ENCODE measurements around the gene TADA3.
A peak's percentile ranks its signal among the peaks of the same experiment; 100 is the strongest.
"Not testable (repeated sequence)": the region's sequence is repeated elsewhere in the genome, so short reads cannot be mapped to it uniquely, and the experiment has no call there.

Gene TADA3

DNA sequence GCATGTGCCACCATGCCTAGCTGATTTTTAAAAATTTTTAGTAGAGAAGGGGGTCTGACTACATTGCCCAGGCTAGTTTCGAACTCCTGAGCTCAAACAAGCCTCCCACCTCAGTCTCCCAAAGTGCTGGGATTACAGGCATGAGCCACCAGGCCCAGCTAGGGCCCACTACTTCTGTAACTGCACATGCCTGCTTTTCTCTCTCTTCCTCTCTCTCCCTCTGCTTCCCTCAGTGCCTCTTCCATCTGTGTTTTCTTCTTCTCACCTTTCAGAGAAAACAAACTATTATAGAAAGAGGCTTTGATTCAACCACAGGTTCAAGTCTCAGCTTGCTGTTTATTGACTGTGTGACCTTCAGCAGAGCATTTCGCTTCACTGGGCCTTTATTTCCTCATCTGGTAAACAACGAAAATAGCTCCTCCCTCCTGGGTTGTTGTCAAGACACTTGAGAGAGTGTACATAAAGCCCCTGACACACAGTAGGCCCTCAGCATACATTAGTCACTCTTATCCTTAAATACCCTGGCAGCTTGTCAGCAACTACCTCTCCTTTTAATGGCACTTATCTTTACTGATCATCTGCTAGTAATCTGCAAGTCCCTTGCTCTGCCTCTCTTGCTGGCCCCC, 10.2 kb downstream of the TADA3 start:
- no peak for DNase-seq

DNA sequence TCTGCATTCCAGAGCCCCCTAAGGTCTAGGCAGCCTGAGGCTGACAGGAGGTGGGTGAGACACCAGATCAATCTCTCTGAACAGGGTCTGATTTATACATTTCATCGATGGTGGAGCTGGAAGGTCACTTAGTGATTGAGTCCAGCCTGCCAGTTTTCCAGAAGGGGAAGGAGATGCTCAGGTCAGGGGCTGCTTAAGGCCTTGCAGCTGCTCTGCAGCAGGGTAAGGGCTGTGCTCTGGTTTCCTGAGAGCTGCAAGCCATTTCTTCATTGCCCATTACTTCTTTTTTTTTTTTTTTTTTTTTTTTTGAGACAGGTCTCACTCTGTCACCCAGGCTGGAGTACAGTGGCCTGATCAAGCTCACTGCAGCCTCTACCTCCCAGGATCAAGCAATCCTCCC, 10.7 kb downstream of the TADA3 start:
- DNase-seq = no peak

DNA sequence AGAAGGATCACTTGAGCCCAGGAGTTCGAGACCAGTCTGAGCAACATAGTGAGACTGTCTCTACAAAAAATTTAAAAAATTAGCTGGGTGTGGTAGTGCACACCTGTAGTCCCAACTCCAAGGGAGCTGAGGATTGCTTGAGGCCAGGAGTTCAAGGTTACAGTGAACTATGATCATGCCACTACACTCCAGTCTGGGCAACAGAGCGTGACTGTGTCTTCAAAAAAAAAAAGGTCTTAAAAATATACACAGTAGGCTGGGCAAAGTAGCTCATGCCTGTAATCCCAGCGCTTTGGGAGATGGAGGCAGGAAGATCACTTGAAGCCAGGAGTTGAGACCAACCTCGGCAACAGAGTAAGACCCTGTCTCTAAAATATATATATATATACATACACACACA, 11.4 kb downstream of the TADA3 start:
- DNase-seq = no peak

DNA sequence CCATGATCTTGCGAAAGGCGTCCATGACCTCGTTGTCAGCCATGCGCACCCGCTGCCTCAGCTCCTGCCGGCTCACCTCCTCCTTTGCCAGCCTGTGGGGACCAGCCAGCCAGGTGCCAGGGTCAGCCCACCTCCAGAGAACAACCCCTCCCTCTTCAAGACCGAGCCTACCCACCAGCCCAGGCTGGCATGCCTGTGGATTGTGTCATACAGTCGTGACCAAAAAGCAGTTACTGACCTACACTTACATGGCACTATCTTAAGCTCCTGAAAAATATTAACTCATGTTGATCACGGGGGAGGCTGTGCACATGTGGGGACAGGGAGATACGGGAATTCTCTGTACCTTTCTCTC, 11.8 kb downstream of the TADA3 start:
- no peak for DNase-seq

DNA sequence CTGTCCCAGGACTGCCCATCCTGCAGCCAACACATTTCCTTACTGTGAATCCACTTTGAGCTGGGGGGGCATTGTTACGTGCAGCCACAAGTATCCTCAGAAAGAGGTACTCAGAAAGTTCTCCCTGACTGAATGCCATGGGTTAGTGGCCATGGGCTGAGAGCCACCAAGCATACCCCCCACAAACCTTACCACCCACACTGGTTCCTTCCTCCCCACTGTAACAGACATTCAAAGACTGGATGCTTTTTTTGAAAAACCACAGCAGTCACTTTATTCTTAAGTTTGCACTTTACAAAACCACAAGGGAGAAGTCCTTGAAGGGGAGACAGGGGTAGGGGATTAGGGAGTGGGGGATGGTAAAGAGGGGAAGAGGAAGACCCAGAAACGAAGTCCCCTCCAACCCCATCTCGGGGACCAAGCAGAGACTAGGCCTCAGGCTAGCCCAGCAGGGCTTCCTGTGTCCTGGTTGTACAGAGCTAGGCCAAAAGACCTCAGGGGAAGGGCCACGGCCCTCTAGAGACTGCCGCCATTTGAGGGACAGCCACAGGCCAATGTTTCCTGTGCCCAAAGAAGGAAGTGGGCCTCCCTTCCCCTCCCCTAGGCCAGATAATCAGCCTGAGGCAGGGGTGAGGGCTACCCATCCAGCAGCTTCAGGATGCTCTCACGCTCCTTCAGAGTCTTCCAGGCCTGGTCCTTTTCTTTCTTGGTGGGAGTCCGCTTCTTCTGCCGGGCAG, 12.4 kb downstream of the TADA3 start:
- peak; percentile 45 for DNase-seq

DNA sequence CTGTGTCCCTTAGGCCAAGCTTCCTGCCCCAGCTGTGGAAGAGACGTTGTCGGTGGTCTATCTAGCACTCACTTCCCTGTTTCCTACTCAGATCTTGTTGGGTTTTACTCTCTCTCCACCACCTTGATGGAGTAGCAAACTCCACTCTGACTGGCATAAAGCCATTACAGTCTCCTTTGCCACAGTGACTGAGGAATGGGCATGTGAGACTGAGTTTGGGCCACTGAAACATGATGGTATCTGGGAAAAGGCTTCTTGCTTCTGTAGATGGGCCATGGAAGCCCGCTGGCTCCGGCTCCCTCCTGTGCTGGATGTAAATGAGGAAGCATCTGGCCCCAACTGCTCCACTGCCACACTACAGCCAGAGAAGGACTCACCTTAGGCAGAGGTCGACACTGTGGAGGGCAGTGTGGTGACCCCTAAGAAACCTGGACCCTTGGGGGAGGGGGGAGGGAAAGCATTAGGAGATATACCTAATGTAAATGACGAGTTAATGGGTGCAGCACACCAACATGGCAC, 13.1 kb downstream of the TADA3 start:
- DNase-seq = no peak

DNA sequence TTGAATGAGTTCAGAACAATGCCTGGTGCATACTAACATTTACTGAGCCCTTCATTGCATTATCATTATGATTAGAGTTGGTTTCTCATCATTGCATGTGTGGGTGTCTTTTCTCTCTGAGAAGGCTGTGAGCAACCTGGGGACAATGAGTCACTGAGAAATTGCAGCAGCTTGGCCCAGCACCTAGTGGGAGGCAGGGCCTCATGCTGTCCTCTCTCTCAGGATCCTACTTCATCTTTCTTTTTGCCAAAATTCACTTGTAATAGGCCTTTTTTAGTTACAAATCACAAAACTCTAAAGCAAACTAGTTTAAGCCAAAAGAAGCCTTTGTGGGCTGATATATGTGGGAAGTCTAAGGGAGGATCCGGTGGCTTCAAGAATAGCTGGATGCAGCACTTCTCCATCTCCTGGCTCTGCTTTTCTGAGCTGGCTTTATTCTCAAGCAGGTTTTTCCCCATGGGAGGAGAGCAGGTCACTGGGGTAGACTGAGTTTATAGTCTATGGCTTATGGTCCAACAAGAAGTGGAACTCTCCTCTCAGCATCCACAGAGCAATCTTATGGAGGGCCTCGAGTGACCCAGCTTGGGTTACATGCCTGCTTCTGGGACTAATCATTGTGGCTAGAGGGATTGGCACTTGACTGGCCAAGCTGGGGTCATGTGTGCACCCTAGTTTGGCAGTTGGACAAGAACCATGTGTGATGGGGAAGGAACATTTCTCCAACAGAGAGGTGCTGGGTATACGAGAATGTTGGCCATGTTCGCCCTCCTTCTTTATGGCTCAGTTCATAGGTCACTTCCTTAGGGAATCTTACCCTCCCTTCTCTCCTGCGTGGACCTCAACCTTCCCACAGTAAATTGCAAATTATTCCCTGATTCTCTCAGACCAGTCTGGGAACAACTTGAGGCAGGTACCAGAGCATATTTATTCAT, 13.9 kb downstream of the TADA3 start:
- peak; percentile 33 for DNase-seq

DNA sequence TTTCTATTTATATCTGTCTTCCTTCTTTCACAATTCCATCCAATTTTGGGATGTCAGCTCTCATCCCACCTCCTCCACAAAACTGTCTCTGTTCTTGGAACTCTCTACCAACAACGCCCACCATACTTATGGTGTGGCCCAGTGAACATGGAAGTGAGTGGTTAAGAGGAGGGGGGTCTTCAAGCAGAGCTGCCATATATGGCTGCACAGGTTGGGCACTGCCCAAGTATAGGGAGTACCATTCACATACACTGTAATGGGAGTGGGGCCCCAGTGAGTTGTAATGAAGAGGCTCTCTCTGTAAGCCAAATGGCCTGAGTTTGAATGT, 14.6 kb downstream of the TADA3 start:
- DNase-seq = no peak

DNA sequence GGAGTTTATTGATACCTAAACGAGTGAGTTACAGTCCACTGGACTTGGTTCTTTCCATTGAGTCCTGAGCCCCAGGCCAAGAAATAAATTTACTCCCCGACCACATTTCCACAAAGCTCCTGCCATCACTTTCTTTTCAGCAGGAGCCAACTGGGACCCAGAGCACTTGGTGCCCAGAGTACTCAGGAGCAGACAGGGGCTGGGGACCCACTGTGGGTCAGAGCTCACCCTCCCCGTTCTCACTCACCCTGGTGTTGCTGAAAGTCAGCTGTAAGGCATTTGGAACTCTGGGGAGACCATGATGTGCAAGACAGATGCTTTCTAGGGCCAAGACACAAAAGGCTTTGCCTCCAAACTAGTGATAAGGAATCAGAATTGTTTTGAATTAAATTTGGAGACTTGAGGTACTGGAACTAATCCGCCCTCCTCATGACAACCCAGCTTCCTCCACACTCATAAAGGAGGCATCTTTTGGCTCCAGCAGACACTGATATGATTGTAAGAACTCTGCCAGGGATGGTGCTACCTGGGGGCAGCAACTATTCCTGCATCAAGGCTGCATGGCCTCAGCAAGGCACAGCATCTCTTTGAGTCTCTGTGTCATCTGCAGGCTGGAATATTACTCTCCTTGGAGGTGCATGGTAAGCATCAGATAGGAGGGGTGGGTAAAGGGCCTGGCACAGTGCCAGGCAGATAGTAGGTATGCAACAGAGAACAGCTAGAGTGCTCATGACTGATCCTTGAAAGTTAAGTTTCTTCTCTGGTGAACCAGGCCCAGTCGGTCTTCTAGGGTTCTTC, 15.2 kb downstream of the TADA3 start:
- DNase-seq = no peak

DNA sequence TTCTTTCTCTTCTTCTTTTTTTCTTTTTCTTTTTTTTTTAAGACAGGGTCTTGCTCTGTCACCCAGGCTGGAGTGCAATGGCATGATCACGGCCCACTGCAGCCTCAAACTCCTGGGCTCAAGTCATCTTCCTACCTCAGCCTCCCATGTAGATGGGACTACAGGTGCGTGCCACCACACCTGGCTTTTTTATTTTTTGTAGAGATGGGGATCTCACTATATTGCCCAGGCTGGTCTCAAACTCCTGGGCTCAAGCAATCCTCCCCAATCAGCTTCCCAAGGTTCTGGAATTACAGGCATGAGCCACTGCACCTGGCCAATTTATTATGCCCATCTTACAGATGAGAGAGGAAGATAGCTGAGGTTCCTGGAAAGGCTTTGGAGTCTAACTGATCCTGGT, 21.3 kb downstream of the TADA3 start:
- DNase-seq = not testable (repeated sequence)

DNA sequence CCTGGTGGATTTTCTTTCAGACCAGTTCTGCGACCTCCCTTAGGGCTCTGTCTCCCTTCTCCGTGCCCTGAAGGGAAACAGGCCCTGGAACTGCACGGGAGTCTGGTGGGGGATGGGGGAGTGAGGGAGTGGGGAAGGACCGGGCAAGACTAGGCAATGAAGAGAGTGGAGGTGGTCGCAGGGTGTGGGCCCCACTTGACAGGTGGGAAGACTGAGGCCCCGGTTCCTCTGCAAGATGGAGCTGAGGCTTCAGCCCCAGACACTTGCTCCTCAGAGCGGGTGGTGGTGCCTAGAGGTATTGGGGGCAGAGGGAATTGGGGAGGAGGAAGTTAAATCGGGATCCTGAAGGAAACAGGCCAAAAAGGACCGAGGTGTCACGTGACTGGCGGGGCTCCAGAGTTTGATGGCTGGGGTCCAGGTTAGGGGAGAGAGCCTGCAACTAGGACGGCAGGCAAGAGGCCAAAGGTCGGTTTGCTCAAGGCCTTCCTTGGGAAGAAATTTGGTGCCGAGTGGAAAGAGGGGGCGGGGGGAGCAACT, 21.9 kb downstream of the TADA3 start:
- no peak for DNase-seq

DNA sequence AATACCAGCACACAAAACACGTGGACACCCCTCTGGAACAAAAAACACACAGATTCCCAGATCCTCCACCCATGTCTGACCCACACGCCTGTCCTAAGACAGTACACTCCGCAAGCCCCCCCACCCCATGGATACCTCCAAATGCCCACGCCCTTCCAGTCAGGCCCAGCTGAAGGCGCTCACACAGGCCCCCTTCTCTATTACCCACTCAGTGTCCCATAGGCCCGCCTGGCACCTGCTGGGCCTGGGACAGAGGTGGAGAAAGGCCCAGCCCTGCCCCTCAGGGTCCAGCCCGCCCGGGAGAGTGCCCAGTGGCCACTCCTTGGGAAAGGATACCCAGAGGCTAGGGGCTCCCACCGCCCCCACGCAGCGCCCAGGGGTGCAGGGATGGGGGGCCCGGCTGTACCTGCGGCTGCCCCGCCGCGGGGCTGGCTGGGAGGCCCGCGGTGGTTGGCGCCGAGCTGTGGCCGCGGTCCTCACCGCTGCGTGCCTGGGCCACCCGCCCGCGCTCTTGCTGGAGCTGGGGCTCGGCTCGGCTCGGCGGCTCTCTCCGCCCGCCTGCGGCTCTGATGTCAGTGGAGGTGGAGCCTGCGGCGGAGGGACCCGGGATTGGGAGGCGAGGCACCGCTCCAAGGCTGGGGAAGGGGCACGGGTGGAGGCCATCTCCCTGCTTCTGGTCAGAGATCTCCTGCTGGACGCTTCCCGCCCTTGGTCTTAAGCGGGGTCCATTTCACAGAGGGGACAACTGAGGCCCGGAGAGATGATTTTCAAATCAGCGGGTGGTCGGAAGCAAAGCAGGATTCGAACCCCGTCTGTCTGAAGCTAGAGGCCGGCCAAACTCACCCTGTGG, 22.6 kb downstream of the TADA3 start, which contains the start of gene CAMK1:
TSS of gene CAMK1 (minus strand) at position 522 of the 850 bp plus-strand sequence. CDS start 2,198 bp downstream, outside the sequence.
- DNase-seq = no peak

DNA sequence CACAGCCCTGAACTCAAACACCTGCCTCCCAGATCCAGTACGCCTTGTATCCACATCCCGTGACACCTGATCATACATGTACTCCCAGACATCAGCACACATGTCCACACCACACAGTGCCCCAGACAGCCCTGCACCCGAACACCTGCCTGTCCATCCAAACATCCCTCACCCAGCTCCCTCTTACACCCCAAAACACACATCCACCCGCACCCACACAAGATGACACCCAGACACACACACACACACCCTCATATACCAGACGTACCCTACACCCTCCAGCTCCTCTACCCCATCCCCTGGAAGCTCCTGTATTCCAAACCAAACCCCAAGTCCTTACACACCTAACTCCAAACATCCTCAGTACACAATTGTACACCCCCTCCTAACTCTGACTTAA, 23.3 kb downstream of the TADA3 start:
- no peak for DNase-seq

DNA sequence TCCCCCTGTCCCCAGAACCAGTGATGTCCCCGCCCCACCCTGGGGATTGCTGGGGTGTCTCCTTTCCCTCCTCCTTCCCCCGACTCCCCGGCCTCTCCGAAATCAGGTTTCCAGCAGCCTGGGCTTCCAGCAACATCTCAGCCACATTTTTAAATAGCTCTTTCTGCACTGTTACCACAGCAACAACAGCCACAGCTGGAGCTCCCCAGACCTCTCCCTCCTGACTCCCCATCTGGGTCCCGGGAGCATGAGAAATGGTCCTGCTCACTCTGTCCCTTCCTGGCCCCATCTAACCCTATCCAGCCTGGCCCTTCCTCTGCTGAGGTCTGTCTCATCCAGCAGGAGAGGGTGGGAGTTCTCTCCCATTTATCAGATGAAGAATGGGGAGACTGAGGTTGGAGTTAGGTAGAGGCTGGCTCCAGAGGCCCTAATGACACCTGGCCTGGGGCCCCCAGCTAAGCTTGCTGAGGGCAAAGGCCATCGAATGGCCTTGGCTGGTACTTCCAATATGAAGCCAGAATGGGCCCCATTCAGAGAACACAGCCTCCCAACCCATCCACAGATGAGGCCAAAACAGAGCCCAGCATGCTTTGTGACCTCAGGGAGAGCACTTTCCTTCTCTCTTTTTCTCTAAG, 24.0 kb downstream of the TADA3 start:
- no peak for DNase-seq

DNA sequence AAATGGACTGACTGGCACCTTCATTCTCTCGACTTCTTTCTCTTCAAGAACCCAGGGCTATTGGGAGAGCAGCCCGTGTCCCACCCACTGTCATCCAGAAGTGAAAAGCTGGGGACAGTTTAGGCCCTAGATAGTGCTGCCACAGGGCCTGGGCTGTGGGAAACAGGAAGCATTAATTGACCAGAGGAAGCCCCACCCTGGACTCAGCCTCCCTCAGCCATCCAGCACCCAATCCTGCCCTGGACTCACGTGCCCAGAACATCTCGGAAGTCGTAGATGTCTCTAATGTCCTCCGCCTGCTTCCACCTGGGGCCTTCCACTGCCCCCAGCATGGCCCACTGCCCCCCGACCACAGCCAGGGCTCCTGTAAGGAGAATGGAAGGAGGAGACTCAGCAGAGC, 24.9 kb downstream of the TADA3 start:
- DNase-seq = no peak

DNA sequence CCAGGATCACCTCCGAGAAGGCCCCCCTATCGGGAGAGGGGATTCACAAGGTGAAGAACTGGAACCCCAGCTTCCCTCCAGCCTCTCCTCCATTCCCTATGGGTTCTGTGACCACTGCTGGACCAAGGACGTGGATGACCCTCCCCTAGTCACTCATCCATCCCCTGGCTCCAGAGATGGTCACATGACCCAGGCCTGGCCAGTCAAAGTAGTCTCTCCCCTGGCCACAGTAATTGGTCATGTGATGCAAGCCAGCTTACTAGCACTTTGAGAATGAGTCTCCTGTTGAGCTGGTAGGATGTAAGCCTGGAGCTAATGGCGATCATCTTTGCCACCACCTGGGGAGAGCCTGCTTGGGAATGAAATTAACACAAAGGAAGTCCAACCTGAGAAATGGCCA, 26.4 kb downstream of the TADA3 start:
- no peak for DNase-seq

DNA sequence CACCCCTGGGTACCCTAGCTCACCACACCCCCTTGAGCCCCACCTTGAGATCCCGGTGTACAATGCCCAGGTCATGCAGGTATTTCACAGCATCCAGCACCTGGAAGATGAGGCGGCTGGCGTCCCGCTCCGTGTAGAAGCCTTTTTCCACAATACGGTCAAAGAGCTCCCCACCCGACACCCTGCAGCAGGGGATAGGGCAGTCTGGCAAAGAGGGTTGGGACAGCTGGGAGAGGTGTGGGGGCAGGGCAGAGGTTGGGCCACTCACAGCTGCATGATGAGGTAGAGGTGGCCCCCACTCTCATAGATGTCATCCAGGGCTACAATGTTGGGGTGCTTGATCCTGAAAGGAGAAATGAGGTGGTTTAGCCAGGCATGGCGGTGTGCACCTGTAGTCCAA, 29.4 kb downstream of the TADA3 start:
- no peak for DNase-seq

DNA sequence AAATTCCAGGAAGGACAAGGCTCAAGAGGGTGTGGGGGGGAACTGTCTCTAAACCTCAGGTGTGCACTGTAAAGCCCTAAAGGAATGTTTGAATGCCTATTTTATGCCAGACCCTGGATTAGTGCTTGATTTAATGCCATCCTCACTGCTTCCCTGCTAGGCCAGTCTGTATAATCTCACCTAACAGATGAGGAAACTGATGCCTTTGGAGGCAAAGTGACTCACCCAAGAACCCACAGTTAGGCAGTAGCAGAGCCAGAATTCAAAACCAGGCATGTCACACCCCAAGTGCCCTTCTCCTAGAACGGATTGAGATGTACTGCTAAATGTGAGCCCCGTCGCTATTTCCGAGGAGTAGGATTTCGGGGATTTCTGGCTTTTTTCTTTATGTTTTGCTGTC, 30.4 kb downstream of the TADA3 start:
- no peak for DNase-seq

DNA sequence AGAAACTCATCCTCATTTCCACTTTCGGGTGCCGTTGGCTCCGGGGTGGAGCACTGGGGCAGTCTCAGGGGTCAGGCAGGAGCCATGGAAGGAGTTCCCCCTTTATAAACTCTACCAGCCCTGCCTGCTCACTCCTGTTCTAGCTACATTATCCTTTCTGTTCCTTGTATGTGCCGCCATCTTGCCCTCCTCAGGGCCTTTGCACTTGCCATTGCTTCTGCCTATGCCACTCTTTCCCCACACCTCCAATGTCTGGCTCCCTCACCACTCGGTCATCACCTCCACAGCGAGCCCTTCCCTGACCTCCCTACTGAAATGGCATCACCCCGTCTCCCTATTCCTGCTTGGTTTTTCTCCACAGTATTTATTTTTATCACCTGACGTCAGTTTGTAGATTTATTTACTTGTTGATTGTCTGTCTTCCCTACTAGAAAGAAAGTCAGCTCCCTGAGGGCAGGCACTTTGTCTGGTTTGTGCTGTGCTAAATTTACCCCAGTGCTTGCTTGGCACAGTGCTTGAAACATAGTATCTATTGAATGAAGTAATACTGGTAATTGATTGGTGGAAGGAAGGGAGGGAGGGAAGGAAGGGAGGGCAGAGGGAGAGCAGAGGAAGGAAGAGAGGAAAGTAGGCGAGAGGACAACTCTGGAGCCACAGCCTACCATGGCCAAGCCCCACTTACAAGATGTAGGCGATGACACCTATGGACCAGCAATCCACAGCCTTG, 31.3 kb downstream of the TADA3 start:
- DNase-seq = no peak

DNA sequence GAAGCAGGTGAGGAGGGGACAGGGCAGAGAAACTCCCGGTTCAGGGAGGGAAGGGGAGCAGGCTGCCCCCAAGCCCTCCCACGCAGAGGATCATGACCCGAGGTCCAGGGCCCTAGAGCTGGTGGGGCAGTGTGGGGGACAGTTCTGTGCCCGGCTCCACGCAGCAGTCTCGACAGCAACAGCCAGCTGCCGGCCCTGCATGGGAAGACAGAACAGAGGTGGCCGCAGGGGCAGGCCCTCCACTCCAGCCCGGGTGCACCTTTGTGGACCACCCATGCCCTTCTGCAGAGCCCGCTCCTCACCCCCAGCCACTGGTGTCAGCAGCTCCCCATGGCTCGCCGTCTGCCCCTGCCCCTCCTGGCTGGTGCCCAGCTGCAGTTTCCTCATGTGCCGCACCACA, 34.8 kb downstream of the TADA3 start:
- DNase-seq = no peak
